G401.6 (cell line): ENCODE results near the gene AP2A1.
"Not testable (repeated sequence)": the region's sequence is repeated elsewhere in the genome, so short reads cannot be mapped to it uniquely, and the experiment has no call there.

Experiments
- FAIRE-seq: peaks from 2 replicates; lab custom pipeline; 2012; peaks lifted over from hg19 to GRCh38; lab: Jason Lieb, UNC

The AP2A1 gene

DNA sequence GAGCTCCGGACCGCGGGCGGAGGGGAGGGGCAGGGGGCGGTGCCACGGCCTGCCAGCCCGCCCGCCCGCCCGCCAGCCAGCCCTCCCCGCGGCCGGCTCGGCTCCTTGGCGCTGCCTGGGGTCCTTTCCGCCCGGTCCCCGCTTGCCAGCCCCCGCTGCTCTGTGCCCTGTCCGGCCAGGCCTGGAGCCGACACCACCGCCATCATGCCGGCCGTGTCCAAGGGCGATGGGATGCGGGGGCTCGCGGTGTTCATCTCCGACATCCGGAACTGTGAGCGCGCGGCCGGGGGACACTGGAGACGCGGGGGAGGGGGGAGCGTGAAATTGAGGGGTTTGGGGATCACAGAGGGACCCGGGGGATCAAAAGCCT is at the start of gene AP2A1:
AP2A1 (plus strand) TSS at position 72 of the 370 bp plus-strand sequence; CDS start at position 205, 133 bp downstream.
- no peak for FAIRE-seq

GRCh38 chr19:49718511-49718910 is 48.3 kb upstream of the AP2A1 start:
- no peak for FAIRE-seq

DNA sequence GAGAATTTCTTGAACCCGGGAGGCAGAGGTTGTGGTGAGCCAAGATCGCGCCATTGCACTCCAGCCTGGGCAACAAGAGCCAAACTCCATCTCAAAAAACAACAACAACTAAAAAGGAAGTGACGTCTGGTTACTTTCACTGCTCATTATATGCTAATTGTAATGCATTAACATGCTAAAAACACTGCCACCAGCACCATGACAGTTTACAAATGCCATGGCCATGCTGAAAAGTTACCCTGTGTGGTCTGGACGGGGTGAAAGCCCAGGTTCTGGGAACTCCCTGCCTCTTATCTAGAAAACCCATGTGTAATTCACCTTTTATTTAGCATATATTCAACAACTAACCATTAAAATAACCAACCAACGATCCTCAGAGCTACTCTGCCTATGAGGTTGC is 47.8 kb upstream of the AP2A1 start:
- FAIRE-seq: no peak

DNA sequence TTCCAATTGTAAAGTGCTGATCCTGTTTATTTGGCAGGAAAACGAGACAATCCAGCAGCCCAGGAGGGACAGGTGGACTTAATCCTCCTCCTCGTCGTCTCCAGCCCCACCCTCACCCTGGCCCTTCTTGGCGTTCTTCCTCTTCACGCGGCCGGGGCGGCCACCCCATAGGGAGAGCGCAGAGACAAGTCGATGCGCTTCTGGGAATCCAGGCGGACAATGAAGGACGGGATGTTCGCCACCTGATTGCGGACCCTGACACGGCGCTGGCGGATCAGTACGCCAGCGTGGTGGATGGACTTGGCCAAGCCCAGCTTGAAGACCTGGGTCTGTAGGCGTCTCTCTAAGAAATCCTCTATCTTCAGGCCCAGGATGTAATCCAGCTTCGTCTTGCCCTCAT is 47.4 kb upstream of the AP2A1 start:
- not testable (repeated sequence) for FAIRE-seq

- FAIRE-seq: no peak
Measured at GRCh38 chr19:49727217-49728030, 39.4 kb upstream of the AP2A1 start.

DNA sequence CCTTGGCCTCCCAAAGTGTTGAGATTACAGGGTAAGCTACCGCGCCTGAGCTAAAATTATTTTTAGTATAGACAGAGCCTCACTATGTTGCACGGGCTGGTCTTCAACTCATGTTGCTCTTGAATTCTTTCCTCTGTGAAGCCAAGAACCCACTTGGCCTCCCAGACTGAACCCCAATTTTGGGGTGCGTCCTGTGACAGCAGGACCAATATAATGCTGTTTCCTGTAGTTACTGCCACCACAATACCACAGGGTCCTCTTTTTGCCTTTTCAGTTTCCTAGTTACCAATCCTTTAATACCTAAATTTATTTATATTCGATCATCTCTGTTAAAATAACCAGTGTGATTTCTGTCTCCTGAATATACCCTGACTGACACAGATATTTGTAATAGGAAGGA is 36.6 kb upstream of the AP2A1 start:
- FAIRE-seq: no peak

DNA sequence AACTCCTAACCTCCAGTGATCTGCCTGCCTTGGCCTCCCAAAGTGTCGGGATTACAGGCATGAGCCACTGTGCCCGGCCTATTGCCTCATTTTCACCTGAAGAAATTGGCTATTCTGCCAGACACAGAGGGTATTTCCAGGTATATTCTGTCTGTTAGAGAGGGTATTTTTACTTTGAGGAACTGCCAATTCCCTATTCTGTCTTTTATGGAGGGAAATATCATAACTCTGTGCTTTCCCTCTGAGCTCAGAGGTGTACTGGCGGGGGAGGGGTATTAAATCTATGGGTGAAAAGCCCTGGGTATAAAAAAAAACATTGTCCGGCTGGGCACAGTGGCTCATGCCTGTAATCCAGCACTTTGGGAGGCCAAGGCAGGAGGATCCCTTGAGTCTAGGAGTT is 28.5 kb upstream of the AP2A1 start:
- FAIRE-seq: no peak

DNA sequence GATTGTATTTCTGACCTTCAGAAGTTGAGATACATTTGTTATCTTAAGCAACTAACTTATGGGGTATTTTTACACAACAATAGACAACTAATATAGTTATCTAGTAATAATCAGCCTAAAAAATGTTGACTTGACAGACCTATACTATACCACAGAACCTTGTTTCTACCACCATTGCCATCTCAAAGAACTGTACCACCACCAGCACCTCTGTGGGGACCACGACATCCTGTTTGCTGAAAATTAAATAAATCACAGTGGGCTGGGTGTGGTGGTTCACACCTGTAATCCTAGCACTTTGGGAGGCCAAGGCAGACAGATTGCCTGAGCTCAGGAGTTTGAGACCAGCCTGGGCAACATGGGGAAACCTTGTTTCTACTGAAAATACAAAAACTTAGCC is 27.7 kb upstream of the AP2A1 start:
- FAIRE-seq: no peak

DNA sequence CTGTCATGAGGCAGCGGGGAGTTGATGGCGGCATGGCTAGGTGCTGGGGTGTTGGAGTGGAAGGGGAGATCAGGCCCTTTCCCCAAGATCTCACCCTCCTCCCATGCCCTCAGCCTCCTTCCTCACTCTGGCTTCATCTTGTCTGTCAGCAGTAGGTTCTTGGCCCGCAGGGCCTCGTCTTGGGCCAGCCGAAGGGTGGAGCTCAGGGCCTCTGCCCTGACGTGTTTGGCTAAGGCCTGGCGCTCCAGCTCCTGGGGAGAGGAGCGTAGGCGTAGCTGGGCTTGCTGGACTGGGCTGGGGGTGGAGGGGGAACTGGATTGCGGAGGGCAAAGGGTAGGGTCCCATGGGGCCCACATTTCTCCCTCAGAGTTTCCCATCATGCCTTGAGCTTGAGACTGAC is 26.9 kb upstream of the AP2A1 start:
- FAIRE-seq: no peak

GRCh38 chr19:49741210-49741844 is 25.5 kb upstream of the AP2A1 start:
- FAIRE-seq: no peak

DNA sequence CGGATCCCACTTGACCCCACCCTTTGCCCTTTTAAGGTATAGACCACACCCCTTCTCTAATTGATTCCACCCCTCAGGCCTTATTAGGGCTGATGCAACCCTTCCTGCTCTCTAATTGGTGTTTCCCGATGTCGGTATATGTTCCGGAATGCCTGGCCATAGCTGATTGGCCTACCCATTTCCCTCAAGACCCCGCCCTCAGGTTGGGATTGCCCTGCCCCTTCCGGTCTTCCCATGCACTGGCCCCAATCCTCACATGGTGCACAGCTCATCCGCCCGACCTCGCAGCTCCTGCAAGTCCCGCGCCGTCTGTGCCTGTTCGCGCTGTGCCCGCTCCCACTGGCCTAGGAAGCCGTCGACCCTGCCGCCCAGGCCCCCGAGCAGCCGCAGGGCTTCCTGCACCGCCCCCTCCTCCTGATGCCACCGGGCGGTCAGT is 21.8 kb upstream of the AP2A1 start:
- no peak for FAIRE-seq

GRCh38 chr19:49746206-49746958 is 20.4 kb upstream of the AP2A1 start:
- FAIRE-seq: no peak

- no peak for FAIRE-seq
Measured at GRCh38 chr19:49749055-49749716, 17.6 kb upstream of the AP2A1 start.

- FAIRE-seq: no peak
Measured at GRCh38 chr19:49749771-49750170, 17.0 kb upstream of the AP2A1 start.

GRCh38 chr19:49752701-49753100 is 14.1 kb upstream of the AP2A1 start:
- no peak for FAIRE-seq

DNA sequence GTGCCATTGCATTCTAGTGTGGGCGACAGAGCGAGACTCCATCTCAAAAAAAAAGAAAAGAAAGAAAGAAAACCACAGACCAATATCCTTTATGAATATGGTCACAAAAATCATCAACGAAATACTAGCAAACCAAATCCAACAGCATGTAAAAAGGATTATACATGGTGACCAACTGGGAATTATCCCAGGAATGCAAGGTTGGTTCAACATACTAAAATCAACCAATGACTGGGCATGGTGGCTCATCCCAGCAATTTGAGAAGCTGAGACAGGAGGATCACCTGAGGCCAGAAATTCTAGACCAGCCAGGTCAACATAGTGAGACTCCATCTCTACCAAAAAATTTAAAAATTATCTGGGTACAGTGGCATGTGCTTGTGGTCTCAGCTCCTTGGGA is 10.8 kb upstream of the AP2A1 start:
- no peak for FAIRE-seq

GRCh38 chr19:49758292-49758691 is 8.5 kb upstream of the AP2A1 start:
- no peak for FAIRE-seq

DNA sequence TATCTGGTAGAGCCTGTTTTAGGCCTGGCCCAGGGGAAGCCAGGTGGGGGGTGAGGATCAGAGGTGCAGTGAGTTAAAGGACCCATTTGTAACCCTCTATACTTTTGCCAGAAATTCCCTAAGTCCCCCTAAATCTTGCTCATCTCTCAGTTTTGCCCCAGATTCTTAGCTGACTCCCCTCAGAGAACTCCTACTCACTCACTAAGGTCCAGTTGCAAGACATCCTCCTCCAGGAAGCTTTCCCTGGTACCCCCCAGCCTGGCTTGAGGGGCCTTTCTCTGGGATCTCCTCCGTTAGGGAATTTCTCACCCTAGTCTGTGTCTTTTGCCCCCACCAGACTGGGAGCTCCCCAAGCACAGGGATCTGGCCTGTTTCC is 5.6 kb upstream of the AP2A1 start:
- no peak for FAIRE-seq

GRCh38 chr19:49761625-49762311 is 5.0 kb upstream of the AP2A1 start:
- no peak for FAIRE-seq

DNA sequence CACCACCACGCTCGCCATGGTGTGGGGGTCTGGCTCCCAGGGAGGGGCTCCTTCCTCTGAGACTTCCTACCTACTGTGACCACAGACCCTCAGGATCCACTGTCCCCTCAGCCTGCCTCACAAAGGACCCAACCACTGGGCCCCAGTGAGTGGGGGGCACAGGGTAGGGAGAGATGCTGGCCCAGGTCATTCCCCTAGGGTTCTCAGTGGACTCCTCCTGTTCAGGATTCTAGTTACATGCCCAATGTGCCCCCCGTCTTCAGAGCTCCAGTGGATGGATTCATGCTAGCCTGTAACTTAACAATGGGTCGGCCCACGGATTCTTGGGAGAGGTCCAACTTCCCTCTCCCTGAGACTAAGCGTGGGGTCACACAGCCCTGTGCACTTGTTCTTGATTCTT is 3.6 kb upstream of the AP2A1 start, which contains the start of gene TSKS:
TSKS (minus strand) TSS at position 77 of the 400 bp plus-strand sequence; CDS start at position 18, 59 bp downstream.
- FAIRE-seq: no peak

DNA sequence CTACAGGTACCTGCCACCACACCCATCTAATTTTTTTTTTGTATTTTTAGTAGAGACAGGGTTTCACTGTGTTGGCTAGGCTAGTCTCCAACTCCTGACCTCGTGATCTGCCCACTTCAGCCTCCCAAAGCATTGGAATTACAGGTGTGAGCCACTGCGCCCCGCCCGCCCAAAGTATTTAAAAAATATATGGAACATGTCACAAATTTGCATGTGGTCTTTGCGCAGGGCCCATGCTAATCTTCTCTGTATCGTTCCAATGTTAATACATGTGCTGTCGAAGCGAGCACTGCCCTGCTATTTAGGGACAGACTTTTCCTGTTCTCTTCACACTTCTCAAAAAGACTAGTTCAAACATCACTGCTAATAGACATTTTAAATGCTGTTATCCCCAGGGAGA is 2.5 kb upstream of the AP2A1 start:
- no peak for FAIRE-seq
